Activated CD4-positive, alpha-beta T cell treated with anti-CD3 and anti-CD28 coated beads, Interleukin-2, amount 50 U/mL, for 16 hours (primary cell): Measurements from ENCODE around the gene ENTR1.

Experiments used
- DNase-seq: peaks from one replicate; pipeline ENCODE4 v3.0.0-alpha.2; 2020

The ENTR1 gene, protein sequence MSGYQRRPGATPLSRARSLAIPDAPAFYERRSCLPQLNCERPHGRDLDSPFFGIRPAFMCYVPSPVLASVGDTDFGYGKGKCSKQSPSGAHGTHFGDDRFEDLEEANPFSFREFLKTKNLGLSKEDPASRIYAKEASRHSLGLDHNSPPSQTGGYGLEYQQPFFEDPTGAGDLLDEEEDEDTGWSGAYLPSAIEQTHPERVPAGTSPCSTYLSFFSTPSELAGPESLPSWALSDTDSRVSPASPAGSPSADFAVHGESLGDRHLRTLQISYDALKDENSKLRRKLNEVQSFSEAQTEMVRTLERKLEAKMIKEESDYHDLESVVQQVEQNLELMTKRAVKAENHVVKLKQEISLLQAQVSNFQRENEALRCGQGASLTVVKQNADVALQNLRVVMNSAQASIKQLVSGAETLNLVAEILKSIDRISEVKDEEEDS

GRCh38 chr9:136410500-136411287, at the start of gene ENTR1, which contains the start of gene PMPCA:
TSS of gene ENTR1 (minus strand) at chr9:136410614. CDS start at chr9:136410397, 217 bp downstream.
TSS of gene PMPCA (plus strand) at chr9:136410658. CDS start at chr9:136410669, 11 bp downstream.
- DNase-seq = peak; percentile 94

- DNase-seq = no peak
Measured at GRCh38 chr9:136459425-136459824, 49.0 kb upstream of the ENTR1 start.

- DNase-seq = no peak
Measured at GRCh38 chr9:136457326-136457725, 46.9 kb upstream of the ENTR1 start.

- DNase-seq = no peak
Measured at GRCh38 chr9:136456258-136456657, 45.8 kb upstream of the ENTR1 start.

GRCh38 chr9:136455043-136456002, 44.9 kb upstream of the ENTR1 start:
- no peak for DNase-seq

GRCh38 chr9:136454026-136454796, 43.8 kb upstream of the ENTR1 start:
- DNase-seq = no peak

DNA sequence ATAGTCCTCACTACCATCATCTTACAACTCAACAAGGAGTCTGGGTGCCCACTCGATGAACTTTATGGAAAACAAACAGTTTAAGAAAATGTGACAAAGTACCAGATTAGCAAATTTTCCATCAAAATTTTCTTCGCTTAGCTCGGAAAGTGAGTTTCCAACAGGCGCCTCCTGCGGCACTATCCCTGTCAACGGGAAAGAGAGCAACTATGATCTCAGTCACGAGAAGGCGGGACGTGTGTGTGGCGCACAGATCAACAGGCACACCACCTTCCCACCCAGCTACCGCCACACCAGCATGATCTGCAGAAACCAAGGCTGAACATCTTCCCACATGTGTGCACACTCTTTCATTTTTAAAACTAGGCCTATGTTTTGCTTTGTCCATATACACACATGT, 42.9 kb upstream of the ENTR1 start:
- no peak for DNase-seq

DNA sequence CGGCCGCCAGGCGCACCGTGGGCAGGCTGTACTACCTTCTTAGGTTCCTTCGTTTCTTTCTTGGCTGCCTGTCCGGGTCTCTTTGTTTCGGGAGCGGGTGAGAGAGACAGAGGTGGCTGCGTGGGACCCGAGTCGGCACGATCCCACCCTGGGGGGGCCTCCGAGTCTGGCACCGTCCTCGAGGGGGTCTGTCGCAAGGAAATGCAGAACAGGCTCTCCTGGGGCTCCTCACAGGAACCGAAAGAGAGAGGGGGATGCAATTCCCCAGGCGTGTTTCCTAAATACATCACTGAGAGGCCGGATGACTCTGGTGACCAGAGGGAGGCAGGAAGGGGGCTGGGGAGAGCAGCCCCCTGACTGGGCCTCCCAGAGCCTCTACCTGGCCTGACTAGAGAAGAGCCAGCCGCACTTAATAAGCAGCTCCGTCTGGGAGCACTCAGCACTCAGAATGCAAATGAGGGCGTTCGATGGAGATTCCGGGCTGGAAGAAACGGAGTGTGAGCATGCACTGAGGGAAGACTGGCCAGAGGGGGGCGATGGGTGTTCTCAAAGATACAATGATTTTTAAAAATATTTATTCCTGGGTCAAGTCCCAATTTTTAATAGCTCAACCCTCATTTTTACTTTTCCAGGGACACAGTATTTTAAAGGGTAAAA, 40.9 kb upstream of the ENTR1 start:
- DNase-seq = no peak

GRCh38 chr9:136448655-136449054, 38.2 kb upstream of the ENTR1 start:
- no peak for DNase-seq

GRCh38 chr9:136447173-136447778, 36.9 kb upstream of the ENTR1 start:
- no peak for DNase-seq

GRCh38 chr9:136445799-136446198, 35.4 kb upstream of the ENTR1 start:
- DNase-seq = no peak

GRCh38 chr9:136444102-136444501, 33.7 kb upstream of the ENTR1 start:
- no peak for DNase-seq

DNA sequence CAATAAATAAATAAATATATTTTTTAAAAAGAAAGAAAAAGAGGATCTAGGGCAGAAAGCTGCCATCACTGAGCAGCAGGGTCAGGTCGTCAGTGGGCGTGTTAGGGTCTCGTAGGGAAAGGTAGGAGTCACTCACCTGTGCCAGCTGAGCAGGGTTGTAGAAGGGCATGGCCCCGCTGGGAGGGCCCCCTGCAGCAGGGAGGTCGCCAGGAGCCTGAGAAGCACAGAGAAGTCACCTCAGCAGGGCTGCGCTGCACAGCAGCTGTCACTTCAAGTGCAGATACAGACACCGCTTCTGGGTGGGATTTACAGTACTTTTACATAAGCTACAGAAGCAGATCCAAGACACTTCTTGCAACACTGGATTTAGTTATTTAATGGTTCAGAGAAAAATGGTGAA, 33.3 kb upstream of the ENTR1 start:
- DNase-seq = no peak

- DNase-seq = no peak
Measured at GRCh38 chr9:136443087-136443486, 32.7 kb upstream of the ENTR1 start.

DNA sequence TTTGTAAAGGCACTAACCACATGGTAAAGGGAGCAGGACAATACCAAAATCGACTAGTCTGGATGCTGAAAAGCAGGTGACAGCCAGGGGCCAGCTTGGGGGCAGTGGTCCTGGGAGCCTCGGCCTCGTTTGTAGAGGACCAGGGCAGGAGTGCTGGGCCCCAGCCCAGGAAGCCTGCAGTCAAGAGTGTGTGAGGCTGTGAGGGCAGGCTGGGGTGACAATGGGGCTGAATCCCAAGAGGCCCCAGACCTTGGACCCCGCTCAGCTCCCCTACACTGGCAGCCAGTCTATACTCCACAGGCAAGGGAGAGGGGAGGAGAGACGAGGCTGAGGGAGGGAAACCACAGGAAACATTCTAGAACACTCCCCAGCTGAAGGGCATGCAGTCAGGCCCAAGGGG, 31.9 kb upstream of the ENTR1 start:
- DNase-seq = no peak

DNA sequence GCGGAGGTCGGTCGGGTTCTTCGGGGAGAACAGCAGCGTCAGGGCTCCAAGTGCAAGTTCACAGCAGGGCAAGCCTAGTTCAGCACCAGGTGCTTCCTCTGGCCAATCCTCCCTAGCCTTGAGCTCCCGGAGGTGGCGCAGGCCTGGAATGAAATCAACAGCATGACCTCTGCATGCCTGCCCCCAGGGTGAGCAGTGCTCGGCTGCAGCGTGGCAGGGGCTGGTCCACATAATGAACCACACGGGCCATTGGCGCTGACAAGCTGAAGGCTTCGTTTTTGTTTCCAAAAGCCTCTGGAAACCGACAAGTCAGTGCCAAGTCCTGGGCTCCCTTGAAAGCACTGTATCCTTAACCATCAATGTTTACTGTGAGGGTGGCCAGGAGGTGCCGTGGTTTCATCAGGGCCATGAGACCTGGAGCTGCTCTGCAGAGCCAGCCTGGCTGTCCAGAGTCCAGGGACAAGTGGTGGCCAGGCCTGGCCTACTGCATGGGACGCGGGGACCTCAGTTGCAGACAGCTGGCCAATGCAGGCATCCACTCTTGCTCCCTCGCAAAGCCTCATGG, 31.3 kb upstream of the ENTR1 start:
- no peak for DNase-seq

DNA sequence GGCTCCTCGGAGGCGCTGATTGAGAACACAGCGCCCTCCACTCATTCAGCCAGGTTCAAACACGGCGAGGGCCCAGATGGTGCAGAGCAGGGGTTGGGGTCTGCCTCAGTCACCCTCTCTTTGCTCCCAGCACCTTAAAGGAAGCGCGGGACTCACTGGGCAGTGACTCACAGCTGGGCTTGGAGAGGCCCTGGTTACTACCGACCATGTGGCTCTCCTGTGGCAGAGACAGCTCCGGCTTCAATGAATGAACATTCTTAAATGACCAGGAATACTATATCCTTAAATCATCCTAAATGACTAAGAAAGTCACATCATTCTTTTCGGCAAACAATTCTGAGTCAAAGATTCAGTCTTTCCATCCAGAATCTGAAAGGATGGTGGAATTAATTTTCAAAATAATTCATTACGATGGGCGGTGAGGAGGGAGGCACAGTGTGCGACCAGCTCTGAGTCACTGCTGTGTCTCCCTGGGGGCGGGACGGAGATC, 30.8 kb upstream of the ENTR1 start:
- DNase-seq = no peak

- DNase-seq = peak; percentile 81
Measured at GRCh38 chr9:136439481-136440408, 29.3 kb upstream of the ENTR1 start, which contains the start of gene INPP5E. TSS of gene INPP5E (minus strand) at chr9:136439845. CDS start at chr9:136439419, 426 bp downstream.
